T-helper 2 cell treated with Interferon-gamma antibody and Interleukin-4, amounts not matched to agents 100 ng/mL and 5 ng/mL, for 36 hours (primary cell): Measurements from ENCODE around the gene KCP. TPM values are rescaled to one million over a fixed set of nuclear protein-coding genes. Genes with fewer than 3 reads are reported as not detected.

ENCODE experiments used
- intact Hi-C: fragments of 100-400 bp; cut with micrococcal nuclease; formaldehyde crosslinking; loops from one replicate; pipeline ENCODE4 v1.15.1; 2023
- total RNA-seq: library from RNA; stranded (reverse); gene quantifications from 2 replicates; pipeline ENCODE4 v1.2.3, GENCODE V29; 2022

The KCP gene
- total RNA-seq, 1 donor from 2014 or later, result 0.09 TPM

DNA sequence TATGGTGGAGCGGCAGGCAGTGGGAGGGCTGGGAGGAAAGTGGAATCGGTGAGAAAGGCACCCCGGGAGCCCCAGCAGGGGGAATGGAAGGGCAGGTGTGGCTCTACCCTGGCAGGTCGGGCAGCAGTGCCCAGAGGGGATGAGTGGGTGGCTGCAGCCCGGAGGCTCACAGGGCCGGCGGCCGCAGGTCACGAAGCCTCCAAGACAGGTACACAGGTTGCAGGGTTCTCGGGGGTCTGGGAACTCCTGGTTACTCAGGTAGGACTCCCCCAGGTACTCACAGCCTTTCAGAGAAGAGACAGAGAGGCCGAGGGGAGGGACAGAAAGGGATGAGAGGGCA lies 21.8 kb downstream of the KCP start:
- intact Hi-C loops, result no loop called here

DNA sequence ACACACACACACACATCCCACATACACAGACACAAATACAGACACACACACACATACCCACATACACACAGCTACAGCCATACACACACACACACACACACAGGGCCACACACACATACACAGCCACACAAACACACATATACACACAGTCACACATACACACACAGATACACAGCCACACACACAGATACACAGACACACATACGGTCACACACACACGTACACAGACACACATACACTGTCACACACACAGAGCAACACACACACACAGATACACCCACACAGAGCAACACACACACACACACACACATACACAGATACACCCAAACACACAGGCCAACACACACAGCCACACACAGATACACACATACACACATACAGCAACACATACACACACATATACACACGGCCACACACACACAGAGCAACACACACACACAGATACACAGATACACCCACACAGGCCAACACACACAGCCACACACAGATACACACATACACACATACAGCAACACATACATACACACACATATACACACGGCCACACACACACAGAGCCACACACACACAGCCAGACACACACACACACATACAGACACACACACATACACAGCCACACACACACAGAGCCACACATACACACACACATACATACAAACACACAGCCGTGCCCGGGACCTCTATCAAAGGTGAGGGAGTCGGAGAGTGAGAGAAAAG lies 22.3 kb downstream of the KCP start:
- intact Hi-C loops, result no loop called here

DNA sequence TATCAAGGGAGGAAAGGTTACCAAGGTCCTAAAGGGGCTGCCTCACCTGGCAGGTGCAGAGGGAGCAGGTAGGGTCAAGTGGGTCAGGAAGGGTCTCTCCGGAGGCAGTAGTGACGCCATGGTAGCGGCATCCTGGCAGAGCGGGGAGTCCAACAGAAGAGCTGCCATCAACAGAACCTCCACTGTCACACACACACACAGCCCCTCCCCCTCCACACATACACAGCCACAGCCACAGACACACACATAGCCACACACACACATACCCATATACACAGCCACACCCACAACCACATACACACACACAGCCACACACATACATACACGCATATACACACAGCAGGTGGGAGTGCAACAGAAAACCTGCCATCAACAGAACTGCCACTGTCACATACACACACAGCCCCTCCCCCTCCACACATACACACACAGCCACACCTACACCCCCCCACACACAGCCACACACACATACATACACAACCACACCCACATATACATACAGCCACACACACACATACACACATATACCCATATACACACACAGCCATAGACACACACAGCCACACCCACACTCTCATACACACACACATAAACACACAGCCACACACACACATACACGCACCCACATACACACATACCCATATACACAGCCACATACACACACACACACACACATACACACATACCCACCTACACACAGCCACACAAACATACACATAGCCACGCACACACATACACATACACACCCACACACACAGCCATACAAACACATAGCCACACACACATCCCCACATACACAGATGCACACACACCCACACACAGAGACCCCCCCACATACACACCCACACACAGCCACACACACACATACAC lies 23.1 kb downstream of the KCP start:
- intact Hi-C loops, result no loop called here

DNA sequence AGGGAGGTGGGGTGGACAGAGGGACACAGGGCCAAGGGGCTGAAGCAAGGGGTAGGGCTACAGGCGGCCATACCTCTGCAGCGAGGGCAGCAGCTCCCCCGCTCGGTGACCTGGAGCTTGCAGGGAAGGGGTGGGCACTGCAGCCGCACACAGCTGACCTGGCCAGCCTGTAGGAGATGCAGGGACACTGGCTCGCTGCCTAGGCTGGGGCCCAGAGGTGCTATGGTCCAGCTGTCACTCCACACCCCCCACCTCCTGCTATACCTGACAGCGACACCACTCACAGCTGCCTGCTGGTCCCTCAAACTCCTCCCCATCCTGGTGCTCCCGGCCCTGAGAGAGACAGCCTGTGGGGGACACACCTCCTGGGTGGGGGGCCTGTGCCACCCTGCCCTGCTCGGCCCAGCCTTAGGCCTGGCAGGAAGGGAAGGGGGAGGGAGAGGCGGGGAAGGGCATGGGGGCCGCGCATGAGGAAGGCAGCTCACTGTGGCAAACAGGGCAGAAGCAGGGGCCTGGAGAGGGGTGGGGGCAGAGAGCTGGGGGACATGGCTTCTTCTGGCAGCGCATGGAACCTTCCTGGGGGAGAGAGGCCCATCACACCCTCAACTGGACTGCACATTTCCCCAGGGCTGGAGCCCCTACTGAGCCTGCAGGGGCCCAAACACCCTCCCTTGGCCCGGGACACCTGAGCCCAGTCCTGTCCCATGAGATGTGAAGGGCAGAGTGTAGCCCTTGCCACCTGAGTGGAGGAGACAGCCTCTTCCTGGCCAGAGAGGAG lies 23.9 kb downstream of the KCP start:
- intact Hi-C loops, result no loop called here

DNA sequence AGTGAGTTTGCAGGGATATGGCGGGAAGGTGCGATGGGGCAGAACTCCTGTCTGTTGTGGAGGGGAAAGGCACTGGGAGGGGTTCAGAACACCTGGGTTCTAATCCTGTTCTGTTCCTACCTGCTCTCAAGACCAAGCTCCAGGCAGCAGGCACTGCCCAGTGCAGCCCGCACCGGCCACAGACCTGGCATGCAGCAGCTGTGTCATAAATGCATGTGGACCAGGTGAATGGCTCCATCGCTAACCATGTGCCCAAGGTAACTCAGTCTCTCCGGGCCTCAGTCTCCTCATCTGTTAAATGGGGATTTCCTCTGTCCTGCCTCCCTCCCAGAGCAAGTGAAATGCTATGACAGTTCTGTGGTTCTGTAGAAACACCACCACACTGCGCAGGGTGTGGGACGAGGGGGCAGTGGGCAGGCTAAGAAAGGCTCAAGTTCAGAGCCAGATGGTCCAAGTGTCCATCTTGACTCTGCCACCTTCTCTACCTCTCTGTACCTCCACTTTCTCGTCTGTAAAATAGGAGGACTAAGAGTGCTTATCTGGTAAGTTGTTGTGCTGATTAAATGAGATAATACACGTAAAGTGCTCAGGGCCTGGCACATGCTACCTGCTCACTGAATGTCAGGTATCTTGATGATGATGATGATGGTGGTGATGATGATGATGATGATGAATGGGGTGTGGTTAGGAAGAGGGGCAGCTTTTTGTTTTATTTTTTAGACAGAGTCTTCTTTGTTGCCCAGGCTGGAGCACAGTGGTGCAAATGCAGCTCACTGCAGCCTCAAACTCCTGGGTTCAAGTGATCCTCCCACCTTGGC lies 24.9 kb downstream of the KCP start:
- intact Hi-C loops, result no loop called here

DNA sequence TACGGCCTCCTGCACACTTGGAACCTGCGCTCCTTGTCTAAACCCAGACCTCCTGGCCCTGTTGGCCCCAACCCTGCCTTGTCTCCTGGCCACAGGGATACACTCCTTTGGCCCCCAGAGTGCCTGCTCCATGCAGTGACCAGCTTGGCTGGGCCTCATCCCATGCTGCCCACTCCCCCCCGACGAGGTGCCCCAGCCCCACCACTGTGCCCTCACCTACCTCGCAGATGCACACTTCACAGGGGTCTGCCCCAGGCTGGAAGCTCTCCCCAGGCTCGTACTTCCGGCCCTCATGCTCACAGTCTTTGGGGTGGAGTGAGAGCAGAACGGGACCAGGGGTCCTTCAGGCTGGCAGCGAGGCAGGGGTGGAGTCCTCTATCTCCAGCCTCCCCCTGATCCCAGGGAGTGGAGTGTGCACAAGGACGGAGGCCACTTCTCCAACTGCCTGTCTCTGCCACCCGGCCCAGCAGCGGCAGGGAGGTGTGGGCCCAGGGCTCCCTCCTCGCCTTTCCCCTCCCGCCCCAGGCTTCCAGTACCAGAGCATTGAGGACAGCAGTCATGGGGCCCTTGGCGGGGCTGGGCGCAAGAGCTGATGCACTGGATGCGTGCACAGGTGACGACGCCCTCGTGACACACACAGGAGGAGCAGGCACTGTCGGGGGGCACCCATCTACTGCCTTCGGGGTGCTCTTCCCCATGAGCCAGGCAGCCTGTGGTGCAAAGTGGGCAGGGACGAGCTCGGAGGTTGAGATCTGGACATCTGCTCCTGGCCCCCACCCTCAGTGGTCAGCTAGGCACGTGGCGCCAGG lies 25.7 kb downstream of the KCP start:
- intact Hi-C loops, result loop anchor here (5.0 kb wide), 1 partner anchor 272 kb away; no protein-coding TSS in a partner anchor

DNA sequence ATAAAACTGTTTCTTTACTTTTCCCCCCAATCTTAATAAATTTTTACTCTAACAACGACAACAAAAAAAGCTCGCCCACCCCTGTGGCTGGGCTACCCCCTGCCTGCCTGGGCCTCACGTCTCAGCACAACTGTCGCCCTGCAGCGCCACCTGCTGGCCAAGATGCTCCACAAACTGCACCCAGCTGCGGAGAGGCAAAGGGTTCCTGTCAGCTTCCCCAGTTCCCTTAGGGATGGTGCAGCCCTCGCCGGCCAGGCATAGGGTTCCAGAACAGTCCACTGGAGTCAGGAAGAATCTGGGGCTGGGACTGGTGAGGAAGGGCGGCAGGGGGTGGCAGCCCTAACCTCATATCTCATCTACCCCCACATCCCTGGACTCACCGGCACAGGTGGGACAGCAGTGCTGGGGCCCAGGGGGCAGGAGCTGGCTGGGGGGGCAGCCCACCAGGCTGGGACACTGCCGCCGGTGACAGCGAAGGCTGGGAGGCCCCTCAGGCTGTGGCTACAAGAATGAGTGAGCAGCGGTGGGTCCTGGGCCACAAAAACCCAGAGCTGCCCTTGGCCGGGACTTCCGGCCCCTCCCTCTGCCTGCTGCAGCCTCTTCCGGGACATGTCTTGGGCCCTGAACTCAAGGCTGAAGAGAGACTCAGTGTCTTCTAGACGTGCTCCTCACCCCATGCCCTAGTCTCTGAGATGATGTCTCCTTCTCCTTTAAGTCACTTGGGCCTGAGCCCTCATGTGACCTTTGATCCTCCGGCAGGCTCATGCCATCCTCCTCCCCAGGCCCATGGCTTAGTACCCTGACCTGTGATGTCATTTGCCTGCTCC lies 26.7 kb downstream of the KCP start:
- intact Hi-C loops, result loop anchor here (1.0 to 5.0 kb wide), 4 partner anchors 21 to 272 kb away; partner anchors contain the start of gene ATP6V1F

DNA sequence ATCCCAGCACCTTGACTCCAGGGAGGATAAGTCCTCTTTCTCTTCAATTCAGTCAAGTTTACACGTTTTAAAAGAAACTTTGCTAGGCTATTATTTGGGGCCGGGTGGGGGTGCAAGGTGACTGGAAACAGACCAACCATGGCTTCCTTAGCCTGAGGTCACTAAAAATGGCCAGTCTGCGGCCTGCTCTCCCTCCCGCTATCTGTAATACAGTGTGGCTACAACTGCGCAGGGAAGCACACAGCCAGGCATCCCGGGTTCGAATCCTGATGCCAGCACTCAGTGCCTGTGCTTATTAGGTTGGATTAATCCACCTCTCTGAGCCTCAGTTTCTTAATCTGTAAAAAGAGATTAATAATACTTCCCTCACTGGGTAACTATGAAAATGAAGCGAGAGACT lies 28.4 kb downstream of the KCP start:
- intact Hi-C loops, result loop anchor here (2.0 to 5.0 kb wide), 3 partner anchors 19 to 270 kb away; partner anchors contain the start of gene ATP6V1F

DNA sequence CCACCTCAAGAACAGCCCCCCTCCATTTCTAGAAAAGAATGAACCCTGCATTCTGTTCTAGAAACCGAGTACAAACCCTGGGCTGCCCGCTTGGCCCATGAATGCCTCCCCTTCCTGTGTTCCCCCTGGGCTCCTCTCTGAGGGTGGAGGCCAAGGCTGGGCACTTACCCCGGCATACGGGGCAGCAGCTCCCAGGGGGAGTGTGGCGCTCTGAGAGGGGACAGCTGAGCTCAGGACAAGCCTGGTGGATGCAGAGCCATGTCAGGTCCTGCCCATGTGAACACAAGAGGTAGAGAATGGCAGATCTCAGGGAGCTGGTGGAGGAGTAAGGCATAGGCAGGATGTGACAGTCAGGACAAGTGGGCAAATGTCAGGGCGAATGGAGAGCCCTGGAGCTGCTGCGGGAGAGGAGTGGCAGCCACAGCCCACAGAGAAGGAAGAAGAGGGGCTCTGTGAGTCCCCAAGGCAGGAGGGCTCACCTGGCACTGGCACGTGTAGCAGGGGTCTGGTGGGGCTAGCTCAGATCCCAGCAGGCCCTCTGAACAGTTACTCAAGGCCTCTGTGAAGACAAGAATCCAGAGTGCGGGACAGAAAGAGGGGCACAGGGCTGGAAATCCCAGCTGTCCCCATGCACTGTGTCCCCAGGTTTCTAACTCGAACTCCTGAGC lies 28.9 kb downstream of the KCP start:
- intact Hi-C loops, result loop anchor here (2.0 to 5.0 kb wide), 3 partner anchors 19 to 269 kb away; partner anchors contain the start of gene ATP6V1F

DNA sequence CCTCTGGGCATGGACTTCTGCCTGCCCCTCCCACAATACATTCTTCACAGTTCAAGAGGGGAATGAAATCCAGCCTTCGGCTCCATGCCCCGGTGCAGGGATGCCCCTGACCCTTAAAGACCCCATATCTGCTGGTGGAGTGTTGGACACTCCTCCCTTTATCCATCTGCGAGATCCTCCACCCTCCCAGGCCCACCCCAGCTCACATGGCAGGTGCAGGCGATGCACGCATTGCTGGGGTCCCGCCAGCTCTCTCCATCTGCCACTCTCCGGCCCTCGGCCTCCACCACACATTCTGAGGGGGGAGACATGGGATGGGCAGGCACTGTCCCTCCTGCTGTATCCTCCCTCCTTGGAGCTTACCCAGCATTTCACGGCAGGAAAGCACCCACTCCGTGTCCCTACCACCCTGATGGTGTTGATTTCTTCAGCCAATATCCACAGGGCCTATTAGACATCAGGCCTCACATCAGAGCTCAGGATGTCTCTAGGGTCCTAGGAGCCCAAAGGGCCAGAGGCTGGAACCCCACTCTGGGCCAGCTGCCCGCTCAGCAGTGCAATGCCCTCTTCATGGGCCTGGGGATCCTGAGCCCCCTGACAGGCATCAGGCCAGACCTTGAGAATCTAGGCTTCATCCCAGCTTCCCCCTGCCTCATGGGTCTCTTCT lies 29.6 kb downstream of the KCP start:
- intact Hi-C loops, result loop anchor here (5.0 kb wide), 1 partner anchor 269 kb away; no protein-coding TSS in a partner anchor

DNA sequence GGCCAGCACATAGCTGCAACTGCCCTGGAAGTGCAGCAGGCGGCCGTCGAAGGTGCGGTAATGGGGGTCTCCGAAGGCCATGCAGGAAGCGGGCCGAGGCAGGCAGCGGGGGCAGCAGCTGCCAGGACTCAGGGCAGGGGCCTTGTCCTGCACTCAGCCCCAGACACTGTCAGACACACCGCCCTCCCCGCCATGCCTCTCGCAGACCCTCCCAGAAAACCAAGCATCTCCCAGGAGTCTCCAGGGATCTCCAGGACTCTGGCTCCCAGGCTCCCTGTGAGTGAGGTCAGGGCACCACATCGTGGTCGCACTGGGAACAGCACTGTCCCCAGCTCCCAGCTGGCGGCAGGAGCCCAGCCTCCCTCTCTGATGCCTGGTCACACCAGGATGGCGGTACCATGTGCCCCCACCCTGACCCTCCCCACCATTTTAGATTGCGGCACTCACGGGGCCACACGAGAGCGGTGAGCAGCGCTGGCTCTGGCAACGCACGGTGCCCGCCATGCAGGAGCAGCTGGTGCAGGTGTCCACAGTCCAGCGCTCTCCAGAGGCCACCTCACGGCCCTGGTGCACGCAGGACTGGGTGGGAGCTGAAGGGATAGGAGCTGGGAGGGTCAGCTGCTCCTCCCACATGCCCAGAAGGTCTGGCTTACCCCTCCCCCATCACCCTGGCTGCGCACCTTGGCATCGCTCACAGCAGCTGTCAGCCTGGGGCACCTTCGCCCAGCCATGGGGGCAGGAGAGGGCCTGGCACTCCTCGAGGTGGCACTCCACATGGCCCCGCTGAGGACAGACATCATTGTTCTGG lies 30.4 kb downstream of the KCP start:
- intact Hi-C loops, result loop anchor here (5.0 kb wide), 1 partner anchor 268 kb away; no protein-coding TSS in a partner anchor

DNA sequence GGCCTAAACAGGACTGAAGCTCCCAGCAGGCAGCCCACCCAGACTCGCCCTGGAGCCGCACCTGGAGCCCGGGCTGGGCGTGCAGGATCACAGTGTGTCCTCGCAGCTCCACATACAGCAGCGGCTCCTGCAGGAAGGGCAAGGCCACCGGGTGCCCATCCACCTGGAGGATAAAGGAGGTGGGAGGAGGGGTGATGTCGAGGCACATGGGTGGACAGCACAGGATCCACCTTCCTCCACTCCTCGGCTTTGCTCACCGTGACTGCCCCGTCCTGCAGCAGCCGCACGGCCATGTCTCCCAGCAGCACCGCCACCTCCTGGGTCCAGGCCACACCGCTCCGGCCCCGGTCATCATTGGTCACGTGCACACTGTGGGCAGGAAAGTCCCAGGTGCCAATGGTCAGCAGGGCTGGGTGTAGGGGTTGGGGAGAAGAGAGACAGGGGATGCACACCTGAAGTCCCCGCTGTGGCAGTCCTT lies 31.0 kb downstream of the KCP start:
- intact Hi-C loops, result no loop called here

DNA sequence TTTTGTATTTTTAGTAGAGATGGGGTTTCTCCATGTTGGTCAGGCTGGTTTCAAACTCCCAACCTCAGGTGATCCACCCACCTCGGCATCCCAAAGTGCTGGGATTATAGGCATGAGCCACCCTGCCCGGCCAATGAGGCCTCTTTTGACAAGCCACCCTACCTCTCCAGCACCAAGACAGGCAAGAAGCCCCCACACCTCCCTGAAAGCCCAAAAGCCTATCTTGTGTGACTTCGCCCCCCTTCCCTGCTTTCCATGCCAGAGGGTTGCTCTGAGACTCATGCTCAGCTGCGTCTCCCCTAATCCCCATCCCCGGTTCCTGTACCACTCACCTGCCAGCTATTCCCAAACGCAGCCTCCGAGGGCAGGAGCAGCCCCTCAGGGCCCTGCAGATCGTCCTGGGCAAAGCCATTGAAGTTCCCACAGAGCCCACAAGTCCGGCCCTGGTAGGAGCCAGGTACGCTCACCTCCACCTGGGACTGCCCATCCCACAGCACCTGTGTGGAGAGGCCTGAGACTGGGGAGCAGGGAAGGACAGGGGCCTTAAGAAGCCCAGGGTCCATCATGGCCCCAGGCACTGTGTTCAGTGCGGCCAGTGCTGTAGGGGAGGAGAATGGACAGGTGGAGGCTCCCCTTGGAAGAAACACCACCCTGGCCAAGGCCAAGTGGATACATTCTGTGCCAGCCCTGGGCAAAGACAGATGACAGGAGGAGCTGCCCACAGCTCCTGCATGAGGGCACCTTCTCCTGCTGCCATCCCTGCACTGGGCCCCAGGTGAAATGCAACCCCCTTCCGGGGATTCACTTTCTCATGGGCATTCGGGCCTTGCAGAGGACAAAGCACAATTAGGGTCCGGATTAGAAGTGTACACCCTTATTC lies 32.0 kb downstream of the KCP start:
- intact Hi-C loops, result no loop called here

DNA sequence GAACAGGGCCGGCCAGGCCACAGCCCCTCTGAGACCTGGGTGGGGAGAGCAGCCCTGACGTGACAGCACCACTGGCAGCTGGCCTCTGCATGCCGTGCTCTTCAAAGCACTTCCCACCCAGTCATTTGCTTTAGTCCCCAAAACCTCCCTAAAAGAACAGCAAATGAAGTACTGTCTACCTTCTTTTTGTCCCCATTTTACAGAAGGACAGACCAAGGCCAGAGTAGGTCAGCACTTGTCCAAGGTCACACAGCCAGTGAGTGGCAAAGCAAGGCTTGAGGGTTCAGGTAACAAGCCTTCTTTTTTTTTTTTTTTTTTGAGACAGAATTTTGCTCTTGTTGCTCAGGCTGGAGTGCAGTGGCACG lies 32.8 kb downstream of the KCP start:
- intact Hi-C loops, result no loop called here

DNA sequence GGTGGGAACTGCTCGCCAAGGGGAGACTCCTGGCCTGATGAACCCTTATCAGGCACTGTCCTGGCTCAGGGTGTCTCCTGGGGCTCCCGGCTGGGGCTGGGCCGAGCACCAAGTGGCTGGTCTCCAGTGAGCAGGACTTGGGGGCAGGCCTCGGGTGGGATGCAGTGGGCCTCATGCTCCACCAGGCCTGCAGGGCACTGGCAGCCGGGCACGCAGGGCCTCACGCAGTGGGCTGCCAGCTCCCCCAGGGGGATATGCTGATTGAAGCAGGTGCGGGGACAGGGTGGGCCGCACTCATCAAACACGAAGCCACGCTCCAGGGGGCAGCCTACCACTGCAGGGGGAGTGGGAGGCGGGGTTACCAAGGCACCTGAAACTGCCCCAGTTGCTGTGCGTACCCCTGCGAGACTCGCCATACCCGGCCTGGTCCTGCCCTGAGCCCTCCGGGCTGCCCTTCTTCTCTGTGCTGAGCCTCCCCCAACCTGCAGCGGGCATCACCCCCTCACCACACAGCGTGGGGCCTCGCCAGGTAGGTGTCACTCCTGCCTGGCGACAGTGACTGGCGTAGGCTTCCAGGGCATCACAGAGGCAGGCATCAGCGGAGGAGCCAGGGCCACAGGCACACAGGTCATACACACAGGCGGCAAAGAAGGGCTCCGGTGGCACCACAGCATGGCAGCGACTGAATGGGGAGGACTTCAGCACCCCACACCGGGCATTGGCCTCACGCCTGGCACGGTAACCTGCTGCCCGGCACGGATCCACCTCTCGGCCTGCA lies 33.3 kb downstream of the KCP start:
- intact Hi-C loops, result no loop called here
